GM10266 (cell line): ENCODE results near the gene BRD7.

Experiments
- DNase-seq: peaks from one replicate; pipeline ENCODE4 v3.0.0; 2012; ENCODE audit errors: extremely low spot score
- CTCF ChIP-seq: IDR thresholded peaks from 2 replicates; pipeline ENCODE4 v1.5.1; 2012; ENCODE audit warnings: mild to moderate bottlenecking, low read depth; ENCODE audit not compliant: control insufficient read depth, insufficient read depth; ENCODE audit errors: missing control alignments

Gene BRD7

GRCh38 chr16:50291719-50292565, 76.8 kb downstream of the BRD7 start:
- no peak for TF ChIP-seq CTCF
- no peak for DNase-seq

GRCh38 chr16:50290856-50291255, 77.9 kb downstream of the BRD7 start:
- DNase-seq, result no peak
- no peak for TF ChIP-seq CTCF

GRCh38 chr16:50289950-50290764, 78.6 kb downstream of the BRD7 start:
- DNase-seq, result no peak
- TF ChIP-seq CTCF, result no peak

GRCh38 chr16:50288920-50289319, 79.9 kb downstream of the BRD7 start:
- no peak for TF ChIP-seq CTCF
- DNase-seq, result no peak

GRCh38 chr16:50288026-50288425, 80.8 kb downstream of the BRD7 start:
- TF ChIP-seq CTCF, result no peak
- DNase-seq, result no peak

- TF ChIP-seq CTCF, result no peak
Measured at GRCh38 chr16:50286681-50287080, 82.1 kb downstream of the BRD7 start.

GRCh38 chr16:50285406-50286003, 83.3 kb downstream of the BRD7 start:
- TF ChIP-seq CTCF, result no peak
- DNase-seq, result no peak

More at GRCh38 chr16:50286681-50287080, 82.1 kb downstream of the BRD7 start:
- DNase-seq, result no peak
